Activated CD4-positive, alpha-beta T cell treated with anti-CD3 and anti-CD28 coated beads for 24 hours (primary cell): ENCODE measurements around the gene STRIP1.

Experiments
- DNase-seq, 2 donors: peaks; one replicate each; pipeline ENCODE4 v3.0.0-alpha.2; 2020; ENCODE audit warnings: low read depth in 2 of 2

The STRIP1 gene

DNA sequence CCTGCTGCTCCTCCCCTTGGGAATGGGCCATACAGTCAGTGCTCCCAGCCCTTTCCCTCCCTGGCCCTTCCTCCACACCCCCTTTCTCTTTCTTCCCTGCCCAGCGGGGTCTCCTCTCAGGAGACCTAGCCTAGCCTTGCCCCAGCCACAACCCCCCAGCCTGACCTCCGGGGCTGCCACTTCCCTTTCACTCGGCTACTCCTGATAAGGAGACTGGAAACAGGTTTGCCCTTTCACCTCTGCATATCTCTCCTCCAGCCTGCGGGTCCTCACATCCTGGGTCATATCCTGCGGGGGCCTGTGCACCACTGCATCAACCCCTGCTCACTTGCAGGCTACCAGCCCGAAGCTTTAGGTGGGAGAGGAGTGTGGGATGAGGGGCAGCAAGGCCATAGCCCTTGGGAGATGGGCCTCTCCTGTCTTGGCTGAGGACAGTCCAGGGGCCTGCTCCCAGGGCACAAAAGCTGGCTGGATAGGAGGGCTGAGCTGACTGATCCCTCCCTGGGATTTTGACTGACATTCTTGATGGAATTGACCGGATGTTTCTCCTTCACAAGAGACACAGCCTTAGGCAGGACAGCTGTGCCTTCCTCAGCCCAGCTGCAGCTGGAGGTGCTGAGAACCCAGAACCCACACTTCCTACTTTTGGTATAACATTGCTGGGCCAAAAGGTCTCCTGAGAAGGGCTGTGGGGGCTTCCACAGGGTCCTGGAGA lies 55.3 kb downstream of the STRIP1 start:
- no peak for DNase-seq

DNA sequence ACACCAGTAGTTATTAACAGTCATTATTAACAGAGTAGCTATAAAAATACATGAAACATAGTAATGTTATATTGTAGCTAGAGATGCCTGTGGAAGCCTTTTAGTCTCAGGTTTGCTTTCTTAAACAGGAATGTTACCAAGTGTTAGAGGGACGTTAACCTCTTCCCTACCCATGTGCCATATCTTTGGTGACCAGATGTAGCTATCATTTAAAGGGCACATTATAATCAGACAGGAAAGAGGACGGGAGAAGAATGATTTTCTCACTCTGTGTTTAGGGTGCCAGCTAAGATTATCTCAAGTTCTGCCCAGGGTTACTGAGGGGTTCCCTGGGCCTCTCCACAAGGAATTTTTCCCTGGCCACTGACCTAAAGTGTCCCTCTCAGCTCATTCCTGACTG lies 57.0 kb downstream of the STRIP1 start:
- DNase-seq: no peak

DNA sequence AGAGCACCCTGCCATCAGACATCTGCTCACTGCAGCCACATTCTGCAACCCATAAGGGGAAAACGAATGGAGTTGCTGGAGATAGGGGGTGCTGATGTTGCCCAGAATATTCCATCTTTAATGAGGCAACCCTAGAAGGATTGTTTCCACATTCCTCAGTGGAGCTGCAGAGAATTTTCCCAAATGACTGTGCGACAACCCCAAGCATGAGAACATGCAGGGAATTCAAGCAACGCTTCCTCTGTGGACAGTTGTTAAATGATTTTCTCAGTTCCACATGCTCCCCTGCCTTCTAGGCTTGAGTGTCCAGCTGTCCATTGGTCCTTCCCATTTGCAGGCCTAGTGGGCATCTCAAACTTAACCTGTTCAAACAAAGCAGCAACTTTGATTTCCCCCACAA lies 57.4 kb downstream of the STRIP1 start:
- DNase-seq: no peak

DNA sequence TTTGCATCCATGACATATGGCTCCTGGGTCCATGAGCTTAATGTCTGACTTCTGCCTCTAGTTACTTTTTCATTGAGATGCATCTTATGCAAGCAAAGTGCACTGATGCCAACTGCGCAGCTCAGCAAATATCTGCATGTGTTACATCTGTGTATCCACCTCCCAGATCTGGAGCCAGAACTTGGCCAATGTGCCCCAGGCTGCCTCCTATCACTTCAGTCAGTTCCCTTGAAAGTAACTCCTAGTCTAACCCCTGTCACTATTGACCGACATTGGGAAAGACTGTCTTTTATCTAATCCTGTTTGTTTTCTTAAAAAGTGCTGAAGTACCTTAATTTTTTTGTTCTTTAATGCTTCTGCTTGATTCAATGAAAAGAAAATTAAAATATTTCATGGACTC lies 58.6 kb downstream of the STRIP1 start:
- DNase-seq: no peak

DNA sequence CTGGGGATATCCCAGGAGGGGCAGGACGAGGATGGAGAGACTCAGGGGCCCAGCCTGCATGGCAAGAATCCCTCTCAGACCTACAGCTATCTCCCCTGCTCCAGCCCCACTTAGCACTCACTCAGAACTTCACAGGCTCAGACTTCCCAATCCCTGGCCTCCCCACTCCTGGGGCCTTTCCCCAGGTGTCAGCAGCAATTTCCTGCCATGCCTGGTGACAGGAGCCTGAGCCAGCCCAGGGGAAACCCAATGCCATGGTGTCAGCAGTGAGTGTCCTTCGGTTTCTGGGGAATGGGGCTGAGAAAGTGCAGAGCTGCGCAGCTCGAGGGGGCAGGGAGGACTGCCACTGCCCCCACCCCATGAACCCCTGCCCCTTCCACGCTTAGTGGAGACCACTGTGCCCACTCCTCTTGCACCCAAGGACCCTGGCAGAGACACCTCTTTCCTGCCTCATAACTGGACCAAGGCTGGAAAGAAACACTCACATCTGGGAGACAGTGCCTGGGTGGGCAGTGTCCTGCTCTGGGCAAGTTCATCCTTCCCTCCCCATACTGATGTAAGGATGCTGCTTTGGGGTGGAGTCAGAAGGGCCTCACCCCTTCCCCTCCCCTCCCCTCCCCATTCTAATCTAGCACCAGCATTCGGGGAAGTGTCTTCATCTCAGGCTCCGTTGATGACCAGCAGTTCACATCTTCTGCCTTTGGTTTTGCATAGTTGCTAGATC lies 60.7 kb downstream of the STRIP1 start:
- no peak for DNase-seq

DNA sequence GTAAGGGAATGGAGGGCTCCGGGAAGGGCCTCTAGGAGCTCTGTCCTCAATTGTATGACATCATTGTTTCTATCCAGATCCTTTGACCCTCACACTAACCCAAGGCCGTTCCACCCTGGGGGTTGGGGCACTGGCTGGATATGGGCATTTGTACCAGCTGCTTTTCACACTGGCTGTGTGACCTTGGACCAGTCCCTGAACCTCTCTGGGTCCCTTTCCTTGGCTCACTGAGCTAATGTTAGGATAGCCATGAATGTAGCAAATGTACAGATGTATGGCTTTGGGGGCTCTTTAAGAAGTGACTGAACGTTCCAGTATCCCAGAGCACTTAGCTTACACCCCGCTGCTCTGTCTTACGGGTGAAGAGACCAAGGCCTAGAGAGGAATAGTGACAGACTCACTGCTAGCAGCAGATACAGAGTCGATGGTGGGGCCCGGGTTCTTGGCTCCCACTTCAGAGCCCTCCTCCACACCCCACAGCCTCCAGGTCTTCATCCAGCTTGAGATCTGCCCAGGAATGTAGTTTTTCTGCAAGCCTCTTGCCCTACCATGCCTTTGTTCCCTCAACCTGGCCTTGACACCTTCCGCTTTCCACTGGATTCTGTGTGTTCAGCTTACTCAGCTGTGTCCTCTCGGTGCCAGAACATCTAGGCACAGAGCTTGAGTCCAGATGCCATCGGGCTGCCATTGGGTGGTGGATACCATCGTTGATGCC lies 63.2 kb downstream of the STRIP1 start:
- no peak for DNase-seq

DNA sequence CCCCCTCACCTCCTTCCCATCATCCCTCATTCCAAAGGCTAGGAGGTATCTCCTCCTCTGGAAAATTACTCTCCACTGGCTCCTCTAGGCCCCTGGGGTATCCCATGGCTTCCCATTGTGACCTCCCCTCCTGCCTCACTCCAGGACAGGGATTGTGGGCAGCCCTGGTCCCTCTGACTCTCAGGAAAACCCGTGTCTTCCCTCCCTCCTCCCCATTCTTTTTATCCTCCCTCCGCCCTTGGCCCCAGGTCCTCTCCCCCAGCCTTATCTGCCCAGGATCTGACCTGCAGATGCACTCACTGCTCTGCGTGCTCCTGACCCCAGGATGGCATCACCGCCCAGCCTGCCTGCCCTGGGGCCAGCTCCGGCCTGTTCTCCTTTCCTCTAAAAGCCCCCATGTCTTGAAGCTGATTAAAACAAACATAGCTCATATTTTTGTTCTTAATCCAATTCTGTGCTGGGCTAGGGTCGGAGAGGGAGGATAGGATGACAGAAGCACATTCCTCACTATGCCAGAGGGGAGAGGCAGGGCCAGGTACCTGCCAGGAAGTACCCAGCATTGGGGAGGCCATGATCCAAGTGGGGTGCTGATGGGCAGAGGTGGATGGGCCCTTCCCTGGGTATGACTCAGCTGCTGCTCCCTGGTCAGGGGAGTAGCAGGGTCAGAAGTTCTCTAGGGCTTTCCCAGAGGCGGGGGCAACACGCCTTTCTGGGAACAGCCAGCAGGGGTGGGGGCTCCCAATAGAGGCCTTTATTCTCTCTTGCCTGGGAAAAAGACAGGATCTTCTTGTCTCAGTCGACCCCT lies 64.0 kb downstream of the STRIP1 start:
- DNase-seq: no peak

DNA sequence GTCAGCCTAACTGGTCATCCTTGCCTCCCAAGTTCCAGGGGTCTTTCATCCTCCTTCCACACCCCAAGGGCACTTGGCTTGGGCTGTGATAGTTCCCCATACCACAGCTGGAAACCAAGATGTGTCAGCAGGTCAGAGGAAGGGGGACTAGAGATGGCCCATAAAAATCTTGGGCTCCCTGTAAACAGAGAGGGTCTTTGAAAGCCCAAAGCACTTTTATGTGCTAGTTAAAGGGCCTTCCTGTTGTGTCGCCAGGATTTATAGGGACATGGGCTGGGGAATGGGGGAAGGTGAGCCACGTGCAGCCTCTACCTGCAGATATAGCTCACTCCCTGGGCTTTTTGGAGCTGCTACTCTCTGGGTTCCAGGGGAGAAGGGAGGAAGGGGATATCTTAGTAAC lies 65.9 kb downstream of the STRIP1 start:
- no peak for DNase-seq

DNA sequence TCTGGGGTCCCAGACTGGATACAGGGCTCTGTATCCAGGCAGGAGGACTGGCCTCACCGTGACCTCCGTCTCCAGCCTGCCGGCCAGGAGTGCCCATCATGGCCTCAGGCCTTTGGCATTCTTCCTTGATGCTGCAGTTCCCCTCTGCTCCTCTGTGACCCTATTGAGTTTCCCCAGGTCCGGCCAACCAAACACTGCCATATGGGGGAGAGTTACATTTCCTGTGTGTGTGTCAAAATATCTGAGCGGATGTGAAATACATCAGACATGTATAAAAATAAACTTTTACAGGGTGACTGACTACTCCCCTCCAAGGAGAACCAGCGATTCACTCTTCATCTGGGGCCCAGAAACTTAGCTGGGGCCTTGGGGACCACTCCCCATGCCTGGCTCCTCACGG lies 67.7 kb downstream of the STRIP1 start:
- DNase-seq: no peak
